Measurements from ENCODE around the gene GPR107. TPM values are rescaled to one million over a fixed set of nuclear protein-coding genes. Genes with fewer than 3 reads are reported as not detected.
A peak's percentile ranks its signal among the peaks of the same experiment; 100 is the strongest.
"Not testable (repeated sequence)": the region's sequence is repeated elsewhere in the genome, so short reads cannot be mapped to it uniquely, and the experiment has no call there.

Gene GPR107
- total RNA-seq: 67.0 to 74.6 TPM (median 70.7 TPM) in 3 replicates
- long read RNA-seq, full-length matches to known transcripts: 8 of 47 reads
- long read RNA-seq, partial matches to known transcripts: 3 of 47 reads
- long read RNA-seq, other reads (novel, unspliced or antisense): 36 of 47 reads

DNA sequence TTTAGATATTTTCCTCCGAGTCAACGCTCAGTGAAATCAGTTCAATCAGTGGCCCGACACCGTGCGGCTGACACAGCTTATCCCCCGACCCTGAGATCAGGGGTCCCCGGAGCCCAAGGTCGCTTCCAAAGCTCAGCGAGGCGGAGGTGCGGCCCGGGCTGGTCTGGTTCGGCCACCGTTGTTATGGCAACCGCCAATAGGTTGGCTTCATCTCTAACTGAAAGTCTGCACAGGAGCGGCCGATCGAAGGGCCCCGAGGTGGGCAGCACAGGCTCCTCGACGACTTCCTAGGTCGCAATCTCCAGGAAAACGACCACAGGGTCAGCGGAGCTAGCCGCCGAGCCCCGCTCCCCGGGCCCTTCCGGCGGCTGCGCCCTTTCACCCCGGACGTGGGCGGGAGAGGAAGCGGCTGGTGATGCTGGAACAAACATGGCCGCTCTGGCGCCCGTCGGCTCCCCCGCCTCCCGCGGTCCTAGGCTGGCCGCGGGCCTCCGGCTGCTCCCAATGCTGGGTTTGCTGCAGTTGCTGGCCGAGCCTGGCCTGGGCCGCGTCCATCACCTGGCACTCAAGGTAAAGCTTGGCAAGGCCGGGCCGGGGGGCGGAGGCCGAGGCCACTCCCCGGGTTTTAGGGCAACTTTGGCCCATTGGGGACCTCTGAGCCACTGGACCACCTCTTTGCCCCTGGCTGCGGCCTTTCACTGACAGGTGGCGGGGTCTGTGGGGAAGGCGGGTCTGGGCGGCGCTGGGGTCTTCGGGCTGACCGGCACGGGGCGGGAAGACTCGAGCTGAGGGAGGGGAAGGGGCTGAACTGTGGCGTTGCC is at the start of gene GPR107:
GPR107 (plus strand) TSS at position 403 of the 821 bp plus-strand sequence; CDS start at position 430, 27 bp downstream.
- DNase-seq (ENCODE audit: low spot score): no peak
- H3K27ac Mint-ChIP-seq (ENCODE audit: unreplicated experiment): peak within 1 kb of the TSS; percentile 93
- peaks cover 31% of the 10 kb centered on the region for H3K4me1 Mint-ChIP-seq (ENCODE audit: low read depth)
- H3K27me3 Mint-ChIP-seq (ENCODE audit: low read depth): no peaks in the 10 kb centered on the region
- no peaks in the 10 kb centered on the region for H3K9me3 Mint-ChIP-seq (ENCODE audit: low read depth)
- TF ChIP-seq, protein P1, sequence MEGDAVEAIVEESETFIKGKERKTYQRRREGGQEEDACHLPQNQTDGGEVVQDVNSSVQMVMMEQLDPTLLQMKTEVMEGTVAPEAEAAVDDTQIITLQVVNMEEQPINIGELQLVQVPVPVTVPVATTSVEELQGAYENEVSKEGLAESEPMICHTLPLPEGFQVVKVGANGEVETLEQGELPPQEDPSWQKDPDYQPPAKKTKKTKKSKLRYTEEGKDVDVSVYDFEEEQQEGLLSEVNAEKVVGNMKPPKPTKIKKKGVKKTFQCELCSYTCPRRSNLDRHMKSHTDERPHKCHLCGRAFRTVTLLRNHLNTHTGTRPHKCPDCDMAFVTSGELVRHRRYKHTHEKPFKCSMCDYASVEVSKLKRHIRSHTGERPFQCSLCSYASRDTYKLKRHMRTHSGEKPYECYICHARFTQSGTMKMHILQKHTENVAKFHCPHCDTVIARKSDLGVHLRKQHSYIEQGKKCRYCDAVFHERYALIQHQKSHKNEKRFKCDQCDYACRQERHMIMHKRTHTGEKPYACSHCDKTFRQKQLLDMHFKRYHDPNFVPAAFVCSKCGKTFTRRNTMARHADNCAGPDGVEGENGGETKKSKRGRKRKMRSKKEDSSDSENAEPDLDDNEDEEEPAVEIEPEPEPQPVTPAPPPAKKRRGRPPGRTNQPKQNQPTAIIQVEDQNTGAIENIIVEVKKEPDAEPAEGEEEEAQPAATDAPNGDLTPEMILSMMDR (IDR thresholded peaks at IDR 0.05): peak; percentile 4
- peaks cover 3% of the 10 kb centered on the region for H3K36me3 Mint-ChIP-seq (ENCODE audit: low read depth)
- H3K4me3 Mint-ChIP-seq (ENCODE audit: unreplicated experiment): peak within 1 kb of the TSS; percentile 94

DNA sequence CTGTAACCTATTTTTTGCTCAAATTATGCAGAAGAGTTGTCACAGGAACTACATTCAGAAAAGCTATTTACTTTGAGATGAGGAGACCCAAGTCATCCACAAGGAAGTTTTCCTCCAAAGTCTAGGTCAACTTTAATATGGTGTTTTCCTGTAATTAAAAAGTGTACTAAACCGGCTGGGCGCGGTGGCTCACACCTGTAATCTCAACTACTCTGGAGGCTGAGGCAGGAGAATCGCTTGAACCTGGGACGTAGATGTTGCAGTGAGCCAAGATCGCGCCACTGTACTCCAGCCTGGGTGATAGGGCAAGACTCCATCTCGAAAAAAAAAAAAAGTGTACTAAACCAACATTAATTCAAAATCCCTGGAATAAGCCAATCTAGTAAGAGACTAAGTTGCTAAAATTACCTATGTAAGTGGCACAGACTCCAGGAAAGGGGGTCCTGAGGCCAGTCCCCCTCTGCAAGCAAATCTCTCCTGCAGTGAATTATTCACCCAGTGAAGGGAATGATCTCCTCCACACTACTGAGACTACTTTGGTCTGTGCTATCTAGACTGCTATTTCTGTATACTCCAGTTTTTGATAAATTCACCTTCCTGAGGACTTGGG is 49.7 kb upstream of the GPR107 start:
- no peak for DNase-seq (ENCODE audit: low spot score)
- no peak overlapping the region for H3K4me3 Mint-ChIP-seq (ENCODE audit: unreplicated experiment)

DNA sequence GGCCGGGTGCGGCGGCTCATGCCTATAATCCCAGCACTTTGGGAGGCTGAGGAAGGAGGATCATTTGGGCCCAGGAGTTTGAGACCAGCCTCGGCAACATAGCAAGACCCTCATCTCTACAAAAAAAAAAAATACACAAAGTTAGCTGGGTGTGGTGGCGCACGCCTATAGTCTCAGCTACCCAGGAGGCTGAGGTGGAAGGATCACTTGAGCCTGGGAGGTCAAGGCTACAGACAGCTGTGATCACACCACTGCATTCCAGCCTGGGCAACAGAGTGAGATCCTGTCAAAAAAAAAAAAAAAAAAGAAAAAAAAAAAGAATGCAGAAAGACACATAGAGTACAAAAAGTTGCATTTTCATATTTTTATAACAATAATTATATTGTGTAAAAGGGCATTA is 46.8 kb upstream of the GPR107 start:
- H3K4me1 Mint-ChIP-seq (ENCODE audit: low read depth): peaks cover 26% of the 10 kb centered on the region
- H3K36me3 Mint-ChIP-seq (ENCODE audit: low read depth); DNase-seq (ENCODE audit: low spot score); H3K27me3 Mint-ChIP-seq (ENCODE audit: low read depth); H3K27ac Mint-ChIP-seq (ENCODE audit: unreplicated experiment); H3K4me3 Mint-ChIP-seq (ENCODE audit: unreplicated experiment); H3K9me3 Mint-ChIP-seq (ENCODE audit: low read depth): not testable (repeated sequence)

More for the DNA sequence above, 49.7 kb upstream of the GPR107 start:
- Mint-ChIP-seq H3K9me3 (ENCODE audit: low read depth) (no peaks in the 10 kb centered on the region), H3K4me1 (ENCODE audit: low read depth) (peaks cover 25% of the 10 kb centered on the region), H3K27ac (ENCODE audit: unreplicated experiment) (no peak overlapping the region), H3K27me3 (ENCODE audit: low read depth) (no peaks in the 10 kb centered on the region), H3K36me3 (ENCODE audit: low read depth) (peaks cover 4% of the 10 kb centered on the region)
- TF ChIP-seq, protein P1 (IDR thresholded peaks at IDR 0.05): no peak

DNA sequence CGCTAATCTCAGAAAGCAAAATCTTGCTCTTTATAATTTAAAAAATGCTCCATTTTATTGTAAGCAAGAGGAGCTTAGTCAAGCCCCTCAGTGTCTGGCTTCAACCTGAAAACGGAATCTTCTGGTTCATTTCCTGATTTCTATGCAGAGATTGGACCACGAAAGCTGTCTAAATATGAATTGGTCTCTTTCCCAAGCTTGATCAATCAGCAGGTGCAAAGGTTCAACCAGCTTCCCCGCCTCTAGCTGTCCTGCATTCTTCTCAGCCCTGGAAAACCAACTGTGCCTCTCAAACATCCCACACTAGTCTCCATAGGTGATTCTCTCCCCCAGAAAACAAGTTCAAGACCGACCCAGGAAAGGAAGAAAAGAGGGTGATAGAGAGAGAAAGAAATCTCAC is 45.2 kb upstream of the GPR107 start:
- no peak for DNase-seq (ENCODE audit: low spot score)
- H3K36me3 Mint-ChIP-seq (ENCODE audit: low read depth): no peaks in the 10 kb centered on the region
- no peak overlapping the region for H3K27ac Mint-ChIP-seq (ENCODE audit: unreplicated experiment)
- H3K4me3 Mint-ChIP-seq (ENCODE audit: unreplicated experiment): no peak overlapping the region
- TF ChIP-seq, protein P1 (IDR thresholded peaks at IDR 0.05): no peak
- no peaks in the 10 kb centered on the region for H3K9me3 Mint-ChIP-seq (ENCODE audit: low read depth)
- no peaks in the 10 kb centered on the region for H3K27me3 Mint-ChIP-seq (ENCODE audit: low read depth)
- peaks cover 26% of the 10 kb centered on the region for H3K4me1 Mint-ChIP-seq (ENCODE audit: low read depth)

GRCh38 chr9:130009546-130009945 is 44.2 kb upstream of the GPR107 start:
- H3K4me3 Mint-ChIP-seq (ENCODE audit: unreplicated experiment); H3K36me3 Mint-ChIP-seq (ENCODE audit: low read depth); H3K27me3 Mint-ChIP-seq (ENCODE audit: low read depth); H3K27ac Mint-ChIP-seq (ENCODE audit: unreplicated experiment); DNase-seq (ENCODE audit: low spot score); H3K9me3 Mint-ChIP-seq (ENCODE audit: low read depth): not testable (repeated sequence)
- peaks cover 23% of the 10 kb centered on the region for H3K4me1 Mint-ChIP-seq (ENCODE audit: low read depth)
